ENCODE data around the gene C10orf143. TPM values are rescaled to one million over a fixed set of nuclear protein-coding genes. Genes with fewer than 3 reads are reported as not detected.
A peak's percentile ranks its signal among the peaks of the same experiment; 100 is the strongest.
"Not testable (repeated sequence)": the region's sequence is repeated elsewhere in the genome, so short reads cannot be mapped to it uniquely, and the experiment has no call there.

C10orf143 gene
- polyA plus RNA-seq (ENCODE audit: insufficient read length in 10 of 10), result 1 to 10 TPM; 2.0 to 4.1 (median 3.3) TPM
- long read RNA-seq, donor 1, partial matches to known transcripts, result 0 of 2 reads
- long read RNA-seq, donor 1, other reads (novel, unspliced or antisense), result 0 of 2 reads
- long read RNA-seq, donor 2, result 0 reads
- long read RNA-seq, donor 3, result 0 reads
- long read RNA-seq, donor 4, result 0 reads
- long read RNA-seq, donor 5, partial matches to known transcripts, result 0 of 1 reads
- long read RNA-seq, donor 5, other reads (novel, unspliced or antisense), result 0 of 1 reads
- long read RNA-seq, donor 6, partial matches to known transcripts, result 0 of 2 reads
- long read RNA-seq, donor 6, other reads (novel, unspliced or antisense), result 0 of 2 reads
- long read RNA-seq, donor 7, partial matches to known transcripts, result 0 of 1 reads
- long read RNA-seq, donor 7, other reads (novel, unspliced or antisense), result 0 of 1 reads
- long read RNA-seq, donor 8, result 0 reads
- long read RNA-seq, donor 9, result 0 reads

- peak; percentile 98 to 100 (median 99) for DNase-seq
These were observed at the start of gene C10orf143 for GRCh38 chr10:130110246-130111112. C10orf143 (minus strand) TSS chr10:130110830; CDS start chr10:130110772, 58 bp downstream.

- DNase-seq, result no peak
These were observed 48.7 kb upstream of the C10orf143 start for GRCh38 chr10:130159192-130159794.

DNA sequence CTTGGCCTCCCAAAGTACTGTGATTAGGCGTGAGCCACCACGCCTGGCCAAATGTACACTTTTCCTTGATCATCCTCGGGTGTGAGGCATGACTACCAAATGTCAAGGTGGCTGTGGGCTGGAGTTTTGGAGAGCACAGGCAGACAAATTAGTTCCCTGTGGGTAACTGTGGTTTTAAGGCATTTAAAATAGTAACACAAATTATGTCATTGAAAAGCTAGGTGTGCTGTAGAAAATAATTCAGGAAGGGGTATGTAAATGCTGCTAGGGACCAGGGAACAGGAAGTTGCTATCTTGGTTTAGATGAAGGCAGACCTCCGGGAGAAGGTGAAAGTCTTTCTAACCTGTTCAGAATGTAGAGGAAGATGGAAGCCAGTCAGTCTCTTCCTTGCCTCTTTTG is 35.4 kb upstream of the C10orf143 start:
- no peak for DNase-seq

DNA sequence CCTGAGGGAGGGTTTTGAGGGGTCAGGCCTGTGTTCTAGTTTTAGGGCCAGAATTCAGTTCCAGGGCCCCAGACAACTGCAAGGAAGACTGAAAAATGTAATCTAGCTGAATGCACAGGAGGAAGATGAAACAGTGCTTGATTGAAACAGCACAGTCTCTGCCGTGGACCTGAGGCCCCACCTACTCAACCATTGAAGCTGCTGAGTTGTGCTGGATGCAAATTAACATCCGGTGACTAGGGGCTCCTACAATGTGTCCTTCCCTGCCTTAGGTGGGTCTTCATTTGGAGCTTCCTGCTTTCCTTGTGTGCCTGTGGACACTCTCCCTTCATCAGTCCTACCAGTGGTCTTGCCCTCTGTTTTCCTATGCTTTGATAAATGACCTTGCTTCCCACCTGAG is 31.2 kb upstream of the C10orf143 start:
- no peak for DNase-seq

- no peak for DNase-seq
These were observed 30.8 kb upstream of the C10orf143 start for GRCh38 chr10:130141460-130141859.

GRCh38 chr10:130141038-130141437 is 30.4 kb upstream of the C10orf143 start:
- DNase-seq, result no peak

DNA sequence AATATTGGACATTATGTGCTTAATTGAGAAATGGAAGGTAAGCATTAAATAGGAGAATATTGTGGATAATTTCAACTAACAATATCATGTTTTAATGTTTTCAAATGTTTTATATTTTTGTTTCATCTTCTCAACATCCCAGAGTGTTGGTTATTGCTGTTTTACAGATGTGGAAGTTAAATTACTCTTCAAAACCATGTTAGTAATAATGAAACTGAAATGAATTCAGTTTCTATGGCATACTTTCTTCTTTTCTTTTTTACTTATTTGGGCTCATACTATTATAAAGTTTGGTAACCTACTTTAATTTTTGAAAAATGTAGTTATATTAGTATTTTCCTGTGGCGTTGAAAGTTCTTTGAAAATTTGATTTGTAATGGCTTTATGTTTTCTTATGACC is 29.8 kb upstream of the C10orf143 start:
- DNase-seq, result no peak

GRCh38 chr10:130138479-130138866 is 27.8 kb upstream of the C10orf143 start:
- no peak for DNase-seq

- DNase-seq, result no peak
These were observed 27.2 kb upstream of the C10orf143 start for GRCh38 chr10:130137659-130138478.

- no peak for DNase-seq
These were observed 26.4 kb upstream of the C10orf143 start for GRCh38 chr10:130137090-130137448.

GRCh38 chr10:130136226-130137089 is 25.8 kb upstream of the C10orf143 start, which contains the start of gene GLRX3:
GLRX3 (plus strand) TSS chr10:130136391; CDS start chr10:130136421, 30 bp downstream.
- DNase-seq, result peak; percentile 85 to 96 (median 89)

GRCh38 chr10:130135676-130136225 is 25.1 kb upstream of the C10orf143 start:
- no peak for DNase-seq

DNA sequence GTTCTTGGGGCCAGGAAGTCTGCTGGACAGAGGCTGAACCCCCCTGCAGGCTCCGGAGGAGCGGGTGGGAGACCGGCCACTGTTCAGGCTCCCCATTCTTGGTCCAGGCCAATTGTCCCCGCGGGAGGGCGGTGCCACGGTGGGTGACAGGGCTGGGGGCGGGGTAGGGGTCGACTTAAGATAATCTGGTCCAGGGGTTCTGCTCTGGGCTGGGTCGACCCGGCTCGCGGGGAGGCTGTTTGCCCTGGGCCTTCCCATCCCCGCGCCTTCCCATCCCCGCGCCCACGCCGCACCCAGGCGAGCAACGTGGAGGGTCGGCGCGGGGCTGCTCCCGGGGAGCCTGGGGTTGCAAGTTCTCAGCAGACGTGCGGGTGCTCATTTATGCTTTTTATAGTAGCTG is 18.3 kb upstream of the C10orf143 start:
- DNase-seq, result no peak

GRCh38 chr10:130128062-130128781 is 17.6 kb upstream of the C10orf143 start:
- DNase-seq, result peak in 1 of 3 donors; percentile 25

DNA sequence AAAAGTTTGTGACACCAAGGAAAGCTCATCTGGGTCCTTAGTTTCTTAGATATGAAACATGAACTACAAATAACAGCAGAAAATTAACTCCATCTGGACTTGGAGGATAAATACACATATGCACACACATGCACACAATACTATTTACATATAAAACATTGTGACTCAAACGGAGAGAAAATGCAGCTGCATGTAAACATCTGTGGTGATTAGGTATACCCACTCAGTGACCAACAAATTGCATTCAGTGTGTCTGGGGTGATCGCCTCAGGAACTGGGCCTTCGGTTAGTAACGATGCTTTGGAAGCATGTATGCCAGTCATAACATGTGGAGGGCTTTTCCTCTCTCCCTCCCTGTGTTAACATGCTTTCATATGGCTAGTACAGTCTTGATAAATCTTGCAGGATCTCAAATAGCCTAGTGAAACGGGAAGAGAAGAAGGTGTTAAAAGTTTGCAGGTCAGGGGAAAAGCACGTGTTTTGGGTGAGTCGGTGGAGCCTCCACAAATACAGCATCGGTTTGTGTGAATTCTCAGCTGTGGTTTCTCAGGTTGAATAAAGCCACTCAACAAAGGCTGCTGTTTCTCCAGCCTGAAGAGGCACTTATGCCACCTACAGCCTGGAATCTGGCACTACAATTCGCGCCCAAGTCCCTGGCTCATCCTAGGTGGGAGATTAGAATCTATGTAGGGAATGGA is 16.9 kb upstream of the C10orf143 start:
- DNase-seq, result peak; percentile 47 to 75 (median 61)

GRCh38 chr10:130121486-130122079 is 11.0 kb upstream of the C10orf143 start:
- DNase-seq, result no peak

GRCh38 chr10:130117535-130117934 is 6.9 kb upstream of the C10orf143 start:
- not testable (repeated sequence) for DNase-seq

DNA sequence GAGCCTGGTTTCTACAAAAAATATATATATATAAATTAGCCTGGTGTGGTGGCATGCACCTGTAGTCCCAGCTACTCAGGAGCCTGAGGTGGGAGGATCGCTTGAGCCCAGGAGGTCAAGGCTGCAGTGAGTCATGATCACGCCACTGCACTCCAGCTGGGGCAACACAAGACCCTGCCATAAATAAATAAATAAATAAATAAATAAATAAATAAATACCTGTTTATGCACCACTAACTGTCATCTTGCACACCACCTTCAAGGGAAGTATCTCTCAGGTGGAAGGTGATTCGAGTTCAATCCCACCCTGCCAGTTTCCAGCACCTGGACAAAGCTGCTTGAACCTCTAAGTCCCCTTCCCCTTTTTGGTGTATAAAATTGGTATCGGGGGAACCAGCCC is 6.3 kb upstream of the C10orf143 start:
- DNase-seq, result not testable (repeated sequence)
